Upper lobe of right lung (tissue), 1 donor: ENCODE data around the gene ZXDA. TPM values are rescaled to one million over a fixed set of nuclear protein-coding genes. Genes with fewer than 3 reads are reported as not detected.

ENCODE experiments used
- ATAC-seq: fragments of 200-7000 bp; cut with Tn5 transposase; one replicate; pipeline ENCODE4 v1.9.1; 2020; ENCODE audit warnings: mild to moderate bottlenecking, moderate library complexity
- DNase-seq: peaks from one replicate; pipeline ENCODE4 v3.0.0-alpha.2; 2020
- H3K27ac ChIP-seq: fragments of 200-600 bp; one replicate; pipeline ENCODE4 v1.8.0; 2022
- H3K27me3 ChIP-seq: fragments of 200-600 bp; one replicate; pipeline ENCODE4 v1.8.0; 2022; ENCODE audit warnings: mild to moderate bottlenecking
- H3K36me3 ChIP-seq: fragments of 200-600 bp; one replicate; pipeline ENCODE4 v1.8.0; 2022
- H3K4me1 ChIP-seq: fragments of 200-600 bp; one replicate; pipeline ENCODE4 v1.8.0; 2022
- H3K4me3 ChIP-seq: fragments of 200-600 bp; one replicate; pipeline ENCODE4 v1.8.0; 2022; ENCODE audit warnings: mild to moderate bottlenecking
- H3K9me3 ChIP-seq: fragments of 200-600 bp; one replicate; pipeline ENCODE4 v1.8.0; 2022
- intact Hi-C: fragments of 100-400 bp; cut with DNase I; formaldehyde crosslinking; loops from one replicate; pipeline ENCODE4 v1.11.0; 2022
- total RNA-seq: library from RNA; stranded (reverse); fragmentation: NEBNext Ultra II Directional; extraction: Animal tissue kit (Norgen Biotek cat#: 25700); gene quantifications from one replicate; pipeline ENCODE4 v1.2.1, GENCODE V29; 2021
- TF ChIP-seq, protein P1 (sequence below): fragments of 200-600 bp; IDR thresholded peaks from one replicate; pipeline ENCODE4 v1.8.0; 2022; ENCODE audit warnings: antibody characterized with exemption
- donor health status: DM: no; HTN: yes; CAD: no; lungs with severe emphysema.

Gene ZXDA
- total RNA-seq, 1 donor from 2014 or later: 5.5 TPM

DNA sequence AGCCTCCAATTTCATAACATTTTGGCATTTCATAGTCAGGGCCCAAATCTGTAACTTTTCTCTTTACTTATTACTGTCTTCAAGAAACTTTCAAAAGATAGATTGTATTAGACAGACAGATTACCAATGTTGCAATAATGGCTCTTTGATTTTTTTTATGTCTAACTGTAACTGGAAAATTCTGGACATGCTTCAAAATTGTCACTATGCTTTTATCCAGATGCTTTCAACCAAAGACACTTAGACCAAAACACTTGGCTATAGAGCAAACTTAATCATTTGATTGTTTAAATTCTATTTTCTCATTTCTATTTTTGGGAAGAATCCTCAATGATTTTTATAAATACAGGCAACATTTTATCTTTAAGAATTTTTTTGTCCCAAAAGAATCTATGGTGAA, 10.4 kb downstream of the ZXDA start:
- Histone ChIP-seq H3K9me3 (no peaks in the 10 kb centered on the region), H3K36me3 (no peaks in the 10 kb centered on the region), H3K4me3 (no peak overlapping the region), H3K27me3 (no peaks in the 10 kb centered on the region), H3K4me1 (peaks cover 3% of the 10 kb centered on the region), H3K27ac (no peak overlapping the region)
- TF ChIP-seq, protein P1, sequence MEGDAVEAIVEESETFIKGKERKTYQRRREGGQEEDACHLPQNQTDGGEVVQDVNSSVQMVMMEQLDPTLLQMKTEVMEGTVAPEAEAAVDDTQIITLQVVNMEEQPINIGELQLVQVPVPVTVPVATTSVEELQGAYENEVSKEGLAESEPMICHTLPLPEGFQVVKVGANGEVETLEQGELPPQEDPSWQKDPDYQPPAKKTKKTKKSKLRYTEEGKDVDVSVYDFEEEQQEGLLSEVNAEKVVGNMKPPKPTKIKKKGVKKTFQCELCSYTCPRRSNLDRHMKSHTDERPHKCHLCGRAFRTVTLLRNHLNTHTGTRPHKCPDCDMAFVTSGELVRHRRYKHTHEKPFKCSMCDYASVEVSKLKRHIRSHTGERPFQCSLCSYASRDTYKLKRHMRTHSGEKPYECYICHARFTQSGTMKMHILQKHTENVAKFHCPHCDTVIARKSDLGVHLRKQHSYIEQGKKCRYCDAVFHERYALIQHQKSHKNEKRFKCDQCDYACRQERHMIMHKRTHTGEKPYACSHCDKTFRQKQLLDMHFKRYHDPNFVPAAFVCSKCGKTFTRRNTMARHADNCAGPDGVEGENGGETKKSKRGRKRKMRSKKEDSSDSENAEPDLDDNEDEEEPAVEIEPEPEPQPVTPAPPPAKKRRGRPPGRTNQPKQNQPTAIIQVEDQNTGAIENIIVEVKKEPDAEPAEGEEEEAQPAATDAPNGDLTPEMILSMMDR: no peak
- intact Hi-C loops: no loop called here
- no peak for DNase-seq
- no peak for ATAC-seq

- intact Hi-C loops: no loop called here
- TF ChIP-seq, protein P1: no peak
- Histone ChIP-seq H3K27me3 (no peaks in the 10 kb centered on the region), H3K4me1 (no peaks in the 10 kb centered on the region), H3K36me3 (no peaks in the 10 kb centered on the region), H3K9me3 (no peaks in the 10 kb centered on the region), H3K27ac (no peak overlapping the region), H3K4me3 (no peak overlapping the region)
- no peak for ATAC-seq
- no peak for DNase-seq
Observed at GRCh38 chrX:57899064-57899463, 11.2 kb downstream of the ZXDA start.

DNA sequence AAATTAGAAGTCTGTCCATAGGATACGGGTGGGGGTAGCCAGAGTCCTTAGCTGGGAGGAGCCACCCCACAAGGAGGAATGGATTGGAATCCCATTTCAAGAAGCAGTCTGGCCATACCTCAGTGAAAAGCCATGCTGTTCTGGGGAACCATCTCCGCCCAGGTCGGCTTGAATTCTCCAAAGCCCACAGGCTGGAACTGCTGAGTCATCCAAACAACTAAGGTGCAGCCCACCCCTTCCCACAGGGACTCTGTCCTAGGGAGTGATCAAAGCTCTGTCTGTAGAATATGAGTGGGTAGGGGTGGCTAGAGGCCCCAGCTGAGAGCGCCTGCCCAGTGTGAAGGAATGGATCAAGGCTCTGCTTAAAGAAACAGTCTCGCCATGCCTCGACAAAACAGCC, 38.8 kb downstream of the ZXDA start:
- no peaks in the 10 kb centered on the region for H3K36me3 ChIP-seq
- H3K4me1 ChIP-seq: no peaks in the 10 kb centered on the region
- TF ChIP-seq, protein P1: no peak
- no peaks in the 10 kb centered on the region for H3K9me3 ChIP-seq
- no peak overlapping the region for H3K27ac ChIP-seq
- no peak overlapping the region for H3K4me3 ChIP-seq
- no peak for DNase-seq
- H3K27me3 ChIP-seq: no peaks in the 10 kb centered on the region
- ATAC-seq: no peak
- intact Hi-C loops: no loop called here

Other genes starting within 250 kb of the ZXDA start
- gene NLRP2B, start 230.2 kb downstream of the ZXDA start, total RNA-seq: not detected